ENCODE results near the gene DBT.

- TF ChIP-seq SP1 (IDR thresholded peaks at IDR 0.05) (no peak), PKNOX1 (IDR thresholded peaks at IDR 0.05) (no peak), FOXK2 (IDR thresholded peaks at IDR 0.05) (no peak), FOXM1 (IDR thresholded peaks at IDR 0.05; ENCODE audit: borderline replicate concordance) (no peak), ELF4 (IDR thresholded peaks at IDR 0.05) (no peak), ZNF384 (IDR thresholded peaks at IDR 0.05) (no peak), NFRKB (IDR thresholded peaks at IDR 0.05) (no peak), HDGF (IDR thresholded peaks at IDR 0.05; ENCODE audit: borderline replicate concordance) (no peak), SUZ12 (IDR thresholded peaks at IDR 0.05) (no peak), ARNT (IDR thresholded peaks at IDR 0.05) (no peak)
These were observed 51.0 kb downstream of the DBT start for GRCh38 chr1:100198596-100198995.

Measured in HEK293T (cell line).